ENCODE results near the gene SNX6.

- TF ChIP-seq, protein P1, sequence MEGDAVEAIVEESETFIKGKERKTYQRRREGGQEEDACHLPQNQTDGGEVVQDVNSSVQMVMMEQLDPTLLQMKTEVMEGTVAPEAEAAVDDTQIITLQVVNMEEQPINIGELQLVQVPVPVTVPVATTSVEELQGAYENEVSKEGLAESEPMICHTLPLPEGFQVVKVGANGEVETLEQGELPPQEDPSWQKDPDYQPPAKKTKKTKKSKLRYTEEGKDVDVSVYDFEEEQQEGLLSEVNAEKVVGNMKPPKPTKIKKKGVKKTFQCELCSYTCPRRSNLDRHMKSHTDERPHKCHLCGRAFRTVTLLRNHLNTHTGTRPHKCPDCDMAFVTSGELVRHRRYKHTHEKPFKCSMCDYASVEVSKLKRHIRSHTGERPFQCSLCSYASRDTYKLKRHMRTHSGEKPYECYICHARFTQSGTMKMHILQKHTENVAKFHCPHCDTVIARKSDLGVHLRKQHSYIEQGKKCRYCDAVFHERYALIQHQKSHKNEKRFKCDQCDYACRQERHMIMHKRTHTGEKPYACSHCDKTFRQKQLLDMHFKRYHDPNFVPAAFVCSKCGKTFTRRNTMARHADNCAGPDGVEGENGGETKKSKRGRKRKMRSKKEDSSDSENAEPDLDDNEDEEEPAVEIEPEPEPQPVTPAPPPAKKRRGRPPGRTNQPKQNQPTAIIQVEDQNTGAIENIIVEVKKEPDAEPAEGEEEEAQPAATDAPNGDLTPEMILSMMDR (IDR thresholded peaks at IDR 0.05): no peak
- no peak for TF ChIP-seq POLR2A (IDR thresholded peaks at IDR 0.05)
- no peak for TF ChIP-seq EP300 (IDR thresholded peaks at IDR 0.05)
Observed at GRCh38 chr14:34615507-34615906, 14.4 kb downstream of the SNX6 start.

All from ovary (tissue), 3 donors.